ENCODE data around the gene SMPDL3A.

The SMPDL3A gene

GRCh38 chr6:122775975-122776374 lies 13.1 kb upstream of the SMPDL3A start:
- DNase-seq (ENCODE audit: low read depth in 2 of 2), result no peak

GRCh38 chr6:122778302-122778701 lies 10.8 kb upstream of the SMPDL3A start:
- DNase-seq (ENCODE audit: low read depth in 2 of 2), result no peak

GRCh38 chr6:122778985-122779661 lies 9.9 kb upstream of the SMPDL3A start:
- DNase-seq (ENCODE audit: low read depth in 2 of 2), result no peak

- DNase-seq (ENCODE audit: low read depth in 2 of 2), result no peak
Observed at GRCh38 chr6:122779667-122780066, 9.4 kb upstream of the SMPDL3A start, which contains the start of gene FABP7. Gene FABP7 (plus strand): TSS chr6:122779716. CDS start chr6:122779795, 79 bp downstream.

DNA sequence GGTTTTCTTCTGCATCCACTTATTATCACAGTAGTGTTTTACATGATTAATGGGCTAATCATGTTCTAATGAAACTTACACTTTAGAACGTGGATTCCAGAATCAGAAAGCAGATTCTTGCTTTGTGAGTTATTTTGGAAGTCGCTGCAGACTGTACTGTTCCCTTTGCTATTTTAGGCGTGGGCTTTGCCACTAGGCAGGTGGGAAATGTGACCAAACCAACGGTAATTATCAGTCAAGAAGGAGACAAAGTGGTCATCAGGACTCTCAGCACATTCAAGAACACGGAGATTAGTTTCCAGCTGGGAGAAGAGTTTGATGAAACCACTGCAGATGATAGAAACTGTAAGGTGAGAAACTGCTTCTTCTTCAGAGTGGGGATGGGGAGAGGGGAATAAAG lies 8.9 kb upstream of the SMPDL3A start:
- DNase-seq (ENCODE audit: low read depth in 2 of 2), result no peak

GRCh38 chr6:122781716-122782115 lies 7.3 kb upstream of the SMPDL3A start:
- DNase-seq (ENCODE audit: low read depth in 2 of 2), result no peak

GRCh38 chr6:122783401-122783800 lies 5.7 kb upstream of the SMPDL3A start:
- DNase-seq (ENCODE audit: low read depth in 2 of 2), result no peak

DNA sequence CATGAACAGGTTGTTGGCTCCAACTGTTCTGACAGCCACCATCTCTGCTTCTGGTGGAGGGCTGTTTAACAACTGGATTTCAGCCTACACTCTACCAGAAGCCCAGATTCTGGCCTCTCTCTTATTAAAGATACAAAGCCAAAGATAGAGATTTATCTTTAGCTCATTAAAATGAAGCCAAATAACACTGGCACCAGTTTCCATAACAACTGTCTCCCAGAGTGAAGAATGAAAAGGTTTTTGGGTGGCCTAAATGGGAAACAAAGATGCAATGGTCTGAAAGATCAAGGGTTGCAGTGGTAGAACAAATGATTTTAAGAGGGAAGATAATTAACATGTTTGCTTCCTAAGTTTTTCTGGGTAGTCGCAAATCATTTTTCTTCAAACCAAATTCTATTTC lies 3.2 kb upstream of the SMPDL3A start:
- DNase-seq (ENCODE audit: low read depth in 2 of 2), result no peak

GRCh38 chr6:122787721-122788120 lies 1.3 kb upstream of the SMPDL3A start:
- DNase-seq (ENCODE audit: low read depth in 2 of 2), result no peak

GRCh38 chr6:122788208-122788607 lies 850 bp upstream of the SMPDL3A start:
- no peak for DNase-seq (ENCODE audit: low read depth in 2 of 2)

DNA sequence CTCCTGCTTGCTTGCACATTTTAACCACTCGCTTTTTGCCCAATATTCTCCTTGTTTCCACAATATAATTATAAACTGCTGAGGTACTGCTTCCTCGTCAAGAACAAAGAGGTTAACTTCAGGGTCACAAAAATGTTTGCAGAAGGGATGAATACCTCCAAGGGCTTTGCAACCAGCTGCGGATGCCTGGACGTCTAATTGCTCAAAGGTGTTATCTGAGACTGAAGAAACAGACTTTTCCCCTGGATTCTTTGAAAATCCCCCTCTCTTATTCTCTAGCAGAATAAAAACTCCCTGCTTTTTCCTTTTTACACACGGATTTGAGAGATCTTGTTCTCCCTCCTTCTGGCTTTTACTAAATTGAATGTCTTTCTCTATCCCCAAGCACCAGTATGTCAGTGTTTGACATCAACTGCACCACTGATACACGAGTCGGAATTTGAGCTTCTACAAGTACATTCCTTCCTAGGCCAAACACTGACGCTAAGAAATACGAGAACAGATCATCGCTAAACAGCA lies 336 bp upstream of the SMPDL3A start:
- no peak for DNase-seq (ENCODE audit: low read depth in 2 of 2)

DNA sequence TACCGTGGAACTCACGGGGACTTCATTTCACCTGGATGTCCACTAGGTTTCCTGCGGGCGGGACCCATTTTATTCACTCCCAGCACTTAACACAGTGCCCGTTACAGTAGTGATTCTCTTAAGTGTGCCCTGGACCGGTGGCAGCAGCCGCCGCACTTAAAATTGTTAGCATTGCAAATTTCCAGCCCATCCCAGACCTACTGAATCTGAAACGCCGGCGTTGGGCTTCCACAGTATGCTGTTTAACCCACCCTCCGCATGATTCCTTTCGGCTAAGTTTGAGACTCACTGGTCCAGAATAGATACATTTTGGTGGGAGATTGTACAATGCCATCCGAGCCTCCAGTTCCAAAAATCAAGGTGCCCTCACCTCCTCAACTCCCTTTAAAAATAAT lies 967 bp downstream of the SMPDL3A start:
- no peak for DNase-seq (ENCODE audit: low read depth in 2 of 2)

DNA sequence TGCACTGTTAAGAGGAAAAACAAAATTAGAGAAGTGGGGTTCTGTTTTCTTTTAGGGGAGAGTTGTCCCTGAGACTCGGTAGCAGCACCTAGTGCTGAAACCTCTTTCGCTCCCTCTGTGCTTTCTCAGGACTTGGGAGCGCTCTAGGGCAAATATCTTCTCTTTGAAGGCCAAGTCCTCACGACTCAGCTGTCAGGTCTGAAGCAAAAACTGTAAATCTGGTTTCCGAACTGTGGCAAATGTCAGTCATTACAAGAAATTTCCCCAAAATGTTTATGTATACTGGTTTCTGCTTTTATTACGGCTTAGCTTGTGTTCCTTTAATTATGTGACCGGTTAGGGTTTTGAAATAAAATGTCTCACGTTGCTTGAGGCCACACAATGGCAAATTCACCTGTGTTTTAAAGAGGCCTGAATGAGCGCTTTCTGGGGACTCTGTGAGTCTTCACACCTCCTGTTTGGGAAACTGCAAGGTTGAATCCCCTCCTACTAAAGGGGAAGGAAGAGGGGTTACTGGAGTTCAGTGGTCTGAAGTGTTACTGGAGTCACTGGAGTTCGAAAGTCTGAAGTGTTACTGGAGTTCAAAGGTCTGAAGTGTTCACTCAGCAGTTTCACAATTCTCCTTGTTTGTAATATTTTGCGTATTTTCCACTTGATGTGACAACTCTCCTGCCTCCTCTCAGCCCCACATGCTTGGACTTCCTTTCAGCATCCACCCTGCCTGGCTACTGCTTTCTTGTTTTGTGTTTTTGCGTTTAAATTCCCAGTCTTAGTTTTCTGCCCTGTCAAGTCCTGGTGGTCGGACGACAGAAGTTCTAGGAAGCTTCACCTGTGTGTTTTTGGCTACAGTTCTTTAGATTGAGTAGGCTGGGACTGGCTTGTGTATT lies 1.6 kb downstream of the SMPDL3A start:
- DNase-seq (ENCODE audit: low read depth in 2 of 2), result no peak

DNA sequence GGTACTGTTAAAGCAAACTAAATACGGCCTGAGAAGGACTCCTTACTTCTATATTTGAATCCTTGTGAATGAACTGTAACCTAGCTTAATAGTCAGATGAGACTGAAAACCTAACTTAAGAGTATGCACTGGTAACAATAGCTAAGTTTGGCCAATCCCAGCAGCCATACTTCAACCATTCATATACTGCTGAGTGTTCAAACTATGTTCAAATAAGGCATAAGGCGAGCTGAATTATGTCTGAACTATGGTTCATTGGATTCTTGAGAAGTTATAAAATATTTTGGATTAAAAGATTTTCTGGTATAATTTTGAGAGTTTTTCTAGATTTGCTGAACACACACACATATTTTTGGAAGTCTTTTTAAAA lies 2.2 kb downstream of the SMPDL3A start:
- DNase-seq (ENCODE audit: low read depth in 2 of 2), result no peak

DNA sequence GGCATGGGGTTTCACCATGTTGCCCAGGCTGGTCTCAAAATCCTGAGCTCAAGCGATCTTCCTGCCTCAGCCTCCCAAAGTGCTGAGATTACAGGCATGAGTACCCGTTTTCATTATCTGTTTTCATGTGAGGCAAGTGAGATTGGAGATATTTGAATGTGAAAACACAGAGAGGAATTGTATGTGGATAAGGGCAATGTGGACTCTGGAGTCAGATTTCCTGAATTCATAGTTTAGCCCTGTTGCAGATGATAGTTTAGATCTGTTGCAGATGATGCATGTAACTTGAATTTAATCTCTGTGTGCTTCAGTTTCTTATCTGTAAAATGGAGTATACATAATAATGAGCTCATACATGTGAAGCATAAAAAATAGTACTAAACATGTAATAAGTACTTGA lies 3.7 kb downstream of the SMPDL3A start:
- no peak for DNase-seq (ENCODE audit: low read depth in 2 of 2)

GRCh38 chr6:122797537-122797936 lies 8.5 kb downstream of the SMPDL3A start:
- DNase-seq (ENCODE audit: low read depth in 2 of 2), result no peak

- DNase-seq (ENCODE audit: low read depth in 2 of 2), result no peak
Observed at GRCh38 chr6:122798099-122798641, 9.1 kb downstream of the SMPDL3A start.

DNA sequence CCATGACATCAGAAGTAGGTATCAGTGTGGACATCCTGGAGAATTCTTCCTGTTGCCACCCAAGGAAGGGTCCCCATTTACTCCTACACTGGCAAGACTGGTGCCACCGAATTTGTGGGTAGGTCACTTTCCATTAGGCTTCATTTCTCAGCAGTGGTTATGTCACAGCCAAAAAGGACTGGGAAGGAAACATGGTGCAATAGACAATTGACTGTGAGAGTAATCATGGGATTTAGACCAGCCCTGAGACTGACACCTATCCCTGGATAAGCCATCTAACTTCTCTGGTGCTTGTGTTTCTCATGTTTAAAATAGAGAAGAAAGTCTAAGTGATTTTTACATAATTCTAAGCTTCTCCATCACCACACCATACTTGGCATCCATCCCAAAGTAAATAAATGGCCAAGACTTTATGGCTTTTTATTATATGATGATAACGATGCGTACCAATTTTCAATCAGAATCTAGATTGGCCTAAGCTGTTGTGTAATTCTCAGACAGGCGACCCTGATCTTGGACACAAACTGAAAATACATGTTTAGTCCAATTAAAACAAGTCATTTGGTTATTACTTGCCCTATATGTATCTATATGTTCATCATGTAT lies 10.2 kb downstream of the SMPDL3A start:
- DNase-seq (ENCODE audit: low read depth in 2 of 2), result no peak

DNA sequence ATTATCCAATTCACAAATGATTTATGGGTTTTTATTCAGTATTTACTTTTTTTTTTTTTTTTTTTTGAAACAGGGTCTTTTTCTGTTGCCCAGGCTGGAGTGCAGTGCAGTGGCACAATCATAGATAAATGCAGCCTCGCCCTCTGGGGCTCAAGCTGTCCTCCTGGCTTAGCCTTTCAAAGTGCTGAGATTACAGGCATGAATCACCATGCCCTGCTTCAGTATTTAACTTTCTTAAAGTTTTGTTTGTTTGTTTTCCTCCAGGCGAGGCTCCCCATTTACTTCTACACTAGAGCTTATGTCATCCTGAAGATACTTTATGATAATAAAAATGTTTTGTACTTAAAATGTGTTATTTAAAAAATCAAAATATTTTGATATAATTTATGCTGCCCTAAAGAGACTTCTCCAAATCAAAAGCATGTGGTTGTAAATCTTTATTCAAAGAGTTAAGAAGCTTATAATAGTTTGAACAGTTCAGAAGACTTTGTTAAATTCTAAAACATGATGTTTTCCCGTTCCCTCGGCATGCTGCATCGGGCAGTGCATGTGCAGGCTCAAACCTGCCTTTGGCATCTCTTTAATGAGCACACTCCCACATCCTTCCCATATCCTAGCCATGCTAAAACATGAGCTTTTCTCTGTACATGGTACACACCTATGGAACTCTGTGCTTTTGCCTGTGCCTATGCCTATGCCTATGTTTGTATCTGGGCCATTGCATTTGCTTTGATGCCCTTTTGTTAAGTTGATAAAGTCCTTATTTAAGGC lies 11.0 kb downstream of the SMPDL3A start:
- no peak for DNase-seq (ENCODE audit: low read depth in 2 of 2)

GRCh38 chr6:122800906-122801305 lies 11.8 kb downstream of the SMPDL3A start:
- DNase-seq (ENCODE audit: low read depth in 2 of 2), result no peak

DNA sequence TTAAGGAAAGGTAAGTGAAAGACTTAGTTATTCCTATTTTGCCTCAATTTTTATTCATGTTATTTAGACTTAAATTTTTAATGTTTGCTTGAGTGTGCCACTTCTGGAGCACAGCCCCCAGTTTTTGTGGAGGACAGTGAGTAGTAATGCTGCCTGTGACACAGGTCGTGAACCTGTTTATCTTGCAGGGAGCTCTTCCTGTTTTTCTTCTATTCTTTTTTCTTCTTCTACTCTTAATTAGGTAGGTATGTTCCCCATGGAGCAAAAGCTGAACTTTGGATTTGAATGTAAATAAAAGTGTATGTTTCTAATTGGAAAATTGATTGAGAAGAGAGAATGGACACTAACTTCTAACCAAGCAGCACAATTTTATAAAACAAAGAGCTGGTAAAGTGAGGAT lies 12.3 kb downstream of the SMPDL3A start:
- no peak for DNase-seq (ENCODE audit: low read depth in 2 of 2)

Data from stimulated activated CD4-positive, alpha-beta T cell treated with anti-CD3 and anti-CD28 coated beads, Interleukin-15, amount 100 ng/mL, for 48 hours (primary cell).